Activated CD4-positive, CD25-positive, alpha-beta regulatory T cell treated with anti-CD3 and anti-CD28 coated beads, Interleukin-2, amount 50 U/mL, for 72 hours (primary cell): ENCODE results near the gene RHOB.
"Not testable (repeated sequence)": the region's sequence is repeated elsewhere in the genome, so short reads cannot be mapped to it uniquely, and the experiment has no call there.

Experiments used
- DNase-seq: peaks from one replicate; pipeline ENCODE4 v3.0.0; 2021

Gene RHOB

GRCh38 chr2:20423359-20423758 is 23.5 kb upstream of the RHOB start:
- no peak for DNase-seq

- DNase-seq: no peak
These were observed 23.0 kb upstream of the RHOB start for GRCh38 chr2:20423847-20424246.

- DNase-seq: no peak
These were observed 22.3 kb upstream of the RHOB start for GRCh38 chr2:20424300-20425290.

- no peak for DNase-seq
These were observed 21.4 kb upstream of the RHOB start for GRCh38 chr2:20425371-20425881.

- DNase-seq: no peak
These were observed 21.0 kb upstream of the RHOB start for GRCh38 chr2:20425884-20426283.

- no peak for DNase-seq
These were observed 18.8 kb upstream of the RHOB start for GRCh38 chr2:20427931-20428526.

GRCh38 chr2:20428717-20429490 is 18.0 kb upstream of the RHOB start:
- no peak for DNase-seq

- no peak for DNase-seq
These were observed 17.3 kb upstream of the RHOB start for GRCh38 chr2:20429528-20429927.

GRCh38 chr2:20430035-20430434 is 16.8 kb upstream of the RHOB start:
- no peak for DNase-seq

GRCh38 chr2:20430461-20431300 is 16.2 kb upstream of the RHOB start:
- DNase-seq: no peak

- no peak for DNase-seq
These were observed 15.6 kb upstream of the RHOB start for GRCh38 chr2:20431301-20431698.

GRCh38 chr2:20431772-20432171 is 15.1 kb upstream of the RHOB start:
- DNase-seq: no peak

- DNase-seq: no peak
These were observed 14.2 kb upstream of the RHOB start for GRCh38 chr2:20432714-20433113.

- DNase-seq: no peak
These were observed 13.6 kb upstream of the RHOB start for GRCh38 chr2:20433249-20433648.

- DNase-seq: no peak
These were observed 12.8 kb upstream of the RHOB start for GRCh38 chr2:20433946-20434553.

- DNase-seq: no peak
These were observed 12.1 kb upstream of the RHOB start for GRCh38 chr2:20434588-20435294.

GRCh38 chr2:20435456-20435855 is 11.4 kb upstream of the RHOB start:
- DNase-seq: not testable (repeated sequence)

- DNase-seq: no peak
These were observed 10.0 kb upstream of the RHOB start for GRCh38 chr2:20436716-20437470.

- no peak for DNase-seq
These were observed 8.3 kb upstream of the RHOB start for GRCh38 chr2:20438334-20439192.

GRCh38 chr2:20439193-20439475 is 7.7 kb upstream of the RHOB start:
- no peak for DNase-seq
